ENCODE measurements around the gene ARL13B.

DNA sequence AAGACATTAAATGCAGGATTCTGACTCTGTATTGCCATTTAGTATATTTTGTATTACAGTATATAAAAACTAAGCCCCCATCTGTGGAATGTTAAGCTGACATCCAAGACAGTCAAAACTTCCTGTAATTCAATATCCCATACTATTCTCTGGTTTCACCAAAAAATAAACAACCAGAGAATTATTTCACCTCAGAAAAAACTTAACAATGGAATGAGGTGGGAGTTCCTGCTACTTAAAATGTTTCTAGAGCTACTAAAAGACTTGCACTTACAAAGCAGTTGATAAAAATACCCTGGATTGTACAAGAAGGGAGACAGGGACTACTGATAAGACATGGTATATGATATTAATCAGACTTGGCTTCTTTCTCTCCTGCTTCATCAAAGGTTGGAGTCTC lies 8.3 kb downstream of the ARL13B start:
- TF ChIP-seq POLR2A (IDR thresholded peaks at IDR 0.05): no peak
- TF ChIP-seq, protein P1, sequence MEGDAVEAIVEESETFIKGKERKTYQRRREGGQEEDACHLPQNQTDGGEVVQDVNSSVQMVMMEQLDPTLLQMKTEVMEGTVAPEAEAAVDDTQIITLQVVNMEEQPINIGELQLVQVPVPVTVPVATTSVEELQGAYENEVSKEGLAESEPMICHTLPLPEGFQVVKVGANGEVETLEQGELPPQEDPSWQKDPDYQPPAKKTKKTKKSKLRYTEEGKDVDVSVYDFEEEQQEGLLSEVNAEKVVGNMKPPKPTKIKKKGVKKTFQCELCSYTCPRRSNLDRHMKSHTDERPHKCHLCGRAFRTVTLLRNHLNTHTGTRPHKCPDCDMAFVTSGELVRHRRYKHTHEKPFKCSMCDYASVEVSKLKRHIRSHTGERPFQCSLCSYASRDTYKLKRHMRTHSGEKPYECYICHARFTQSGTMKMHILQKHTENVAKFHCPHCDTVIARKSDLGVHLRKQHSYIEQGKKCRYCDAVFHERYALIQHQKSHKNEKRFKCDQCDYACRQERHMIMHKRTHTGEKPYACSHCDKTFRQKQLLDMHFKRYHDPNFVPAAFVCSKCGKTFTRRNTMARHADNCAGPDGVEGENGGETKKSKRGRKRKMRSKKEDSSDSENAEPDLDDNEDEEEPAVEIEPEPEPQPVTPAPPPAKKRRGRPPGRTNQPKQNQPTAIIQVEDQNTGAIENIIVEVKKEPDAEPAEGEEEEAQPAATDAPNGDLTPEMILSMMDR (IDR thresholded peaks at IDR 0.05): no peak

All from uterus (tissue), 2 donors.